ENCODE measurements around the gene EARS2.

The EARS2 gene

GRCh38 chr16:23587726-23588125 is 30.6 kb upstream of the EARS2 start:
- TF ChIP-seq CEBPB (IDR thresholded peaks at IDR 0.05) (no peak), REST (IDR thresholded peaks at IDR 0.05; ENCODE audit: low read depth) (no peak), RAD21 (IDR thresholded peaks at IDR 0.05; ENCODE audit: low read depth) (no peak), ZBTB7A (IDR thresholded peaks at IDR 0.05; ENCODE audit: low read depth) (no peak), NFIC (IDR thresholded peaks at IDR 0.05) (no peak), CREB1 (IDR thresholded peaks at IDR 0.05; ENCODE audit: low read depth) (no peak), TEAD4 (IDR thresholded peaks at IDR 0.05) (no peak), YY1 (IDR thresholded peaks at IDR 0.05; ENCODE audit: low read depth) (no peak), FOXM1 (IDR thresholded peaks at IDR 0.05; ENCODE audit: borderline replicate concordance, low read depth) (no peak)

GRCh38 chr16:23584186-23585076 is 27.3 kb upstream of the EARS2 start:
- no peak for TF ChIP-seq EP300 (IDR thresholded peaks at IDR 0.05; ENCODE audit: borderline replicate concordance)
- no peak for TF ChIP-seq TEAD4 (IDR thresholded peaks at IDR 0.05)
- no peak for TF ChIP-seq EGR1 (IDR thresholded peaks at IDR 0.05)
- no peak for TF ChIP-seq FOXM1 (IDR thresholded peaks at IDR 0.05; ENCODE audit: borderline replicate concordance, low read depth)
- TF ChIP-seq YY1 (IDR thresholded peaks at IDR 0.05; ENCODE audit: low read depth): no peak
- no peak for TF ChIP-seq CEBPB (IDR thresholded peaks at IDR 0.05)
- no peak for TF ChIP-seq NFIC (IDR thresholded peaks at IDR 0.05)
- no peak for TF ChIP-seq USF1 (IDR thresholded peaks at IDR 0.05)

- TF ChIP-seq TCF12 (IDR thresholded peaks at IDR 0.05; ENCODE audit: low read depth) (no peak), TEAD4 (IDR thresholded peaks at IDR 0.05) (no peak), CEBPB (IDR thresholded peaks at IDR 0.05) (no peak), CREB1 (IDR thresholded peaks at IDR 0.05; ENCODE audit: low read depth) (no peak), REST (IDR thresholded peaks at IDR 0.05; ENCODE audit: low read depth) (no peak), YY1 (IDR thresholded peaks at IDR 0.05; ENCODE audit: low read depth) (no peak), NFIC (IDR thresholded peaks at IDR 0.05) (no peak), FOXM1 (IDR thresholded peaks at IDR 0.05; ENCODE audit: borderline replicate concordance, low read depth) (no peak), ZBTB7A (IDR thresholded peaks at IDR 0.05; ENCODE audit: low read depth) (no peak), RAD21 (IDR thresholded peaks at IDR 0.05; ENCODE audit: low read depth) (no peak), MAX (IDR thresholded peaks at IDR 0.05) (no peak), EGR1 (IDR thresholded peaks at IDR 0.05) (no peak), TAF1 (IDR thresholded peaks at IDR 0.05; ENCODE audit: low read depth) (no peak), USF1 (IDR thresholded peaks at IDR 0.05) (no peak), EP300 (IDR thresholded peaks at IDR 0.05; ENCODE audit: borderline replicate concordance) (no peak)
These were observed 24.6 kb upstream of the EARS2 start for GRCh38 chr16:23581764-23582163.

- no peak for TF ChIP-seq YY1 (IDR thresholded peaks at IDR 0.05; ENCODE audit: low read depth)
- TF ChIP-seq RAD21 (IDR thresholded peaks at IDR 0.05; ENCODE audit: low read depth): no peak
- TF ChIP-seq TAF1 (IDR thresholded peaks at IDR 0.05; ENCODE audit: low read depth): no peak
- TF ChIP-seq NFIC (IDR thresholded peaks at IDR 0.05): no peak
- TF ChIP-seq MAX (IDR thresholded peaks at IDR 0.05): no peak
- TF ChIP-seq USF1 (IDR thresholded peaks at IDR 0.05): no peak
- no peak for TF ChIP-seq CEBPB (IDR thresholded peaks at IDR 0.05)
- TF ChIP-seq CREB1 (IDR thresholded peaks at IDR 0.05; ENCODE audit: low read depth): no peak
- TF ChIP-seq EGR1 (IDR thresholded peaks at IDR 0.05): no peak
- no peak for TF ChIP-seq TCF12 (IDR thresholded peaks at IDR 0.05; ENCODE audit: low read depth)
- no peak for TF ChIP-seq ZBTB7A (IDR thresholded peaks at IDR 0.05; ENCODE audit: low read depth)
- no peak for TF ChIP-seq TEAD4 (IDR thresholded peaks at IDR 0.05)
- no peak for TF ChIP-seq EP300 (IDR thresholded peaks at IDR 0.05; ENCODE audit: borderline replicate concordance)
- no peak for TF ChIP-seq REST (IDR thresholded peaks at IDR 0.05; ENCODE audit: low read depth)
- no peak for TF ChIP-seq FOXM1 (IDR thresholded peaks at IDR 0.05; ENCODE audit: borderline replicate concordance, low read depth)
These were observed 23.2 kb upstream of the EARS2 start for GRCh38 chr16:23580391-23580790.

All from Ishikawa (cell line).